Activated CD4-positive, CD25-positive, alpha-beta regulatory T cell treated with anti-CD3 and anti-CD28 coated beads, Interleukin-2, amount 50 U/mL, for 24 hours (primary cell): ENCODE results near the gene TBCB.
"Not testable (repeated sequence)": the region's sequence is repeated elsewhere in the genome, so short reads cannot be mapped to it uniquely, and the experiment has no call there.

Experiments used
- ATAC-seq, 2 donors: fragments of 150-1000 bp; cut with Tn5 transposase; one replicate each; pipeline ENCODE4 v1.10.0; 2021; ENCODE audit warnings: mild to moderate bottlenecking in 1 of 2, moderate library complexity in 1 of 2

The TBCB gene, protein sequence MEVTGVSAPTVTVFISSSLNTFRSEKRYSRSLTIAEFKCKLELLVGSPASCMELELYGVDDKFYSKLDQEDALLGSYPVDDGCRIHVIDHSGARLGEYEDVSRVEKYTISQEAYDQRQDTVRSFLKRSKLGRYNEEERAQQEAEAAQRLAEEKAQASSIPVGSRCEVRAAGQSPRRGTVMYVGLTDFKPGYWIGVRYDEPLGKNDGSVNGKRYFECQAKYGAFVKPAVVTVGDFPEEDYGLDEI

GRCh38 chr19:36115453-36116343 is at the start of gene TBCB:
TSS of gene TBCB (plus strand) at chr19:36115468. CDS start at chr19:36115561, 93 bp downstream.
- ATAC-seq, result peak; percentile 52 to 53

DNA sequence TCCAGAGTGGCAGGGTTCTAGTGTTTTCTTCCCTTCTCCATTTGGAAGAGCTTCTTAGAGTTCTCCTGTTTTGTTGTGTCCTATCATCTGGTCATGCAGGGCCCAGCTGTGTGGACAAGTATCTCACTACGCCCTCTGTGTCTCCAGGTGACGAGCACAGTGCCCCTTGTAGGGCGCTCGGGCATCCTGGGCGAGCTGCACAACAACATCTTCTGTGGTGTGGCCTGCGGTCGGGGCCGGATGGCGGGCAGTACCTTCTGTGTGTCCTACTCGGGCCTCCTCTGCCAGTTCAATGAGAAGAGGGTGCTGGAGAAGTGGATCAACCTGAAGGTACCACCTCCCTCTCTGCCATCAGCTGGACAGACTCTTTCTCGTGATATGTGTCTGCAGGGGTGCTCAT is 47.6 kb upstream of the TBCB start:
- no peak for ATAC-seq

DNA sequence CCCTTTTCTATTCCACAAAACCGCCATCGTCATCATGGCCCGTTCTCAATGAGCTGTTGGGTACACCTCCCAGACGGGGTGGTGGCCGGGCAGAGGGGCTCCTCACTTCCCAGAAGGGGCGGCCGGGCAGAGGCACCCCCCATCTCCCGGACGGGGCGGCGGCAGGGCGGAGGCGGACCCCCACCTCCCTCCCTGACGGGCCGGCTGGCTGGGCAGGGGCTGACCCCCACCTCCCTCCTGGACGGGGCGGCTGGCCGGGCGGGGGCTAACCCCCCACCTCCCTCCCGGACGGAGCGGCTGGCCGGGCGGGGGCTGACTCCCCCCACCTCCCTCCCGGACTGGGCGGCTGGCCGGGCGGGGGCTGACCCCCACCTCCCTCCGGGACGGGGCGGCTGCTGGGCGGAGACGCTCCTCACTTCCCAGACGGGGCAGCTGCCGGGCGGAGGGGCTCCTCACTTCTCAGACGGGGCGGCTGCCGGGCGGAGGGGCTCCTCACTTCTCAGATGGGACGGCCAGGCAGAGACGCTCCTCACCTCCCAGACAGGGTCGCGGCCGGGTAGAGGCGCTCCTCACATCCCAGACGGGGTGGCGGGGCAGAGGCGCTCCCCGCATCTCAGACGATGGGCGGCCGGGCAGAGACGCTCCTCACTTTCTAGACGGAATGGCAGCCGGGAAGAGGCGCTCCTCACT is 46.3 kb upstream of the TBCB start:
- ATAC-seq, result not testable (repeated sequence)

DNA sequence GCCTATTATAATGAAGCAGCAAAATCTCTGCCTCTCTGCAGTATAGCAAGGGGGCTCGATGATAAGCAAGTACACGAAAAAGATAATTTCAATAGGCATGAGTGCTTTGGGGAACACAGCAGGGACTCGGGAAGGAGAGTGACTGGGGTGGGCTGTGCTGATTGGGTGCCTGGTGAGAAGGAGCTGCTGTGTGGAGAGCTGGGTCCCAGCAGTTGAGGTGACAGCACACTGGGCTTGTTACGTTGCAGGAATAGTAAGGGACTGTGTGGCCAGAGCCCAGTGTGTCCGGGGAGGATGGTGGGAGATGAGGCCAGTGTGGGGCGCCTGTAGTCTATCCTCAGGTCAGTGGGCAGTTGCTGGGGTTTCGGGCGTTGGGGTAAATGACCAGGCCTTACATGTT is 43.2 kb upstream of the TBCB start:
- no peak for ATAC-seq

GRCh38 chr19:36073121-36073876 is 42.0 kb upstream of the TBCB start:
- no peak for ATAC-seq

DNA sequence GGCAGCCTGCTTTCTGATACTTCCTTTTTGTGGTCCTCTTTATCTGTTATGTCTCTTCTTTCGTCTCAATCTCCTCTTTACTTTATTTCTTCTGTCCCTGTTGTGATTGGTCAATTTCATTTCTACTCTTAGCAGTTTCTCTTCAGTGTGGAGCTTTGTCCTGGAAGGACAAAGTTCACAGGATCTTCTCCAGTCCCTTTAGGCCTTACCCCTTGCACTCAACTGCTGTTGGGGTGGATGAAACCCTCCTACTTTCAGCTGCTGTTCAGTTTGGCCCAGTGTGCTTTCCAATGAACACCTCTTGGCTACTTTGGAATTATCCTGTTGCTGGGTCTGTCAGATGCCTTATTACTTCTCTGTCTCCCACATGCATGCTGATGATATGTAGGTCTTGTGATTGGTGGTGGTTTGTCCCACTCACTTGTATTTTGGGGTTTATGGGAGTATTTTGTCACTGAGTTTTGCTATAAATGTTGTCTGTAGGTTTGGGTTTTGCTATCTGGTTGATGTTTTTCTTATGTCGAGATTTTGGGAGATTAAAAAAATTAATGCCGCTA is 35.8 kb upstream of the TBCB start:
- ATAC-seq, result no peak

- no peak for ATAC-seq
Observed at GRCh38 chr19:36081385-36081784, 33.9 kb upstream of the TBCB start.

GRCh38 chr19:36081894-36082293 is 33.4 kb upstream of the TBCB start:
- ATAC-seq, result no peak

DNA sequence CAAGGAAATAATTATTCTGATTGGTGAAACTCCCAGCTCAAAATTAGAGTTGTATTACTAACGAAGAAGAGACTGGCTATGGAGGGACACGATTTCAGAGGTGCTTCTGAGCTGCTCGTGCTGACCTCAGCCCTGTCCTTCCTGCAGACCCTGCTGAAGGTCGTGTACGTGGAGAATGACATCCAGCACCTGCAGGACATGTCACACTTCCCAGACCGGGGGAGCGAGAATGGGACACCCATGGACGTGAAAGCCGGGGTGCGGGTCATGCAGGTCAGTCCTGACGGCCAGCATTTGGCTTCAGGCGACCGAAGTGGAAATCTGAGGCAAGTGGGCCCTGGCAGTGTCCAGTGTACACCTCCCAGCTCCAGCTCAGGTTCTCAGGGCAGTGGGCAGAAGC is 32.4 kb upstream of the TBCB start:
- no peak for ATAC-seq

DNA sequence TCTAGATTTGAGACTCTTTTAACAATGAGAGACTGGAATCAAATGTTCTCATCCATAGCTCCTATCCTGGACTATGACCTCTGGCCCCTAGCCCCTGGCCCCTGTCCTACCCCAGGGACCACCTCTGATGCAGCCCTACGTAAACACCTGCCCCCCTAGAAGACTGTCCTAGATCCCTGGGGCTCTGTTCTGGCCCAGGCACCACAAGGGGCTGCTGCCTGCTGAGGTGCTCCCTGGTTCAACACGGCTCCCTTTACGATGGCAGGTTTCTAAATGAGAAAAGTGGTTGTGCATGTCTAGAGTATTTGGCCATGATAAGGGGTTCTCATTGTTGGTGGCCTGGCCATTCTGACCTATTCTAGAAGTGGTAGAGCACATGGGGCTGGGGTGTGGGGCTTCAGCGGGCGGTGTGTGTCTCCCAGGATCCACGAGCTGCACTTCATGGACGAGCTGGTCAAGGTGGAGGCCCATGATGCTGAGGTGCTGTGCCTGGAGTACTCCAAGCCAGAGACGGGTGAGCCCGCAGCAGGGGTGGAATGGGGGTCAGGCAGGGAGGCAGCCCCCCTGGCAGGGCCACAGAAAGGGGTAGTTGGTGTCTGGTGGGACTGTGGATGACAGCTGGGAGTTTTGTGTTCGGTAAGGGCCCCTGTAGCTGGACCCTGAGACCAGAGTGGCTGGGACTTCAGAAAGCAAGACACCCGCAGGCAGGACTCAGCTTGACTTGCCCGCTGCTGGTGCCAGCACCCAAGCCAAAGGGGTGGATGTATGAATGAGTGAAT is 30.8 kb upstream of the TBCB start:
- ATAC-seq, result no peak

- no peak for ATAC-seq
Observed at GRCh38 chr19:36086326-36086725, 28.9 kb upstream of the TBCB start.

GRCh38 chr19:36089847-36090246 is 25.4 kb upstream of the TBCB start:
- no peak for ATAC-seq

GRCh38 chr19:36090910-36091695 is 24.2 kb upstream of the TBCB start:
- no peak for ATAC-seq

DNA sequence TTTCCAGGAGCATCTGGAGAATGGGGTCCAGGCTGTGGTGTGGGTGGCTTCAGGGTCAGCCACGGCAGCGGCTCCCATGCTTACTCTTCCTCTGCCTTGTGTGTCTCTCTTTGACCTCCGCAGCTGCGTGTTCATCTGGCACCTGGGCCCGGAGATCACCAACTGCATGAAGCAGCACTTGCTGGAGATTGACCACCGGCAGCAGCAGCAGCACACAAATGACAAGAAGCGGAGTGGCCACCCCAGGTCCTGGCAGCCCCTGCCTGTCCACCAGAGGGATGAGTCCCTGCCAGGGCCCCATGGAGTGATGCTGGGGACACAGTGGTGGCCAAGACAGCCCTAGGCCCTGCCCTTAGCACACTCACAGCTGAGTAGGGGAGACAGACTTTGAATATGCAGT is 22.7 kb upstream of the TBCB start:
- ATAC-seq, result no peak

DNA sequence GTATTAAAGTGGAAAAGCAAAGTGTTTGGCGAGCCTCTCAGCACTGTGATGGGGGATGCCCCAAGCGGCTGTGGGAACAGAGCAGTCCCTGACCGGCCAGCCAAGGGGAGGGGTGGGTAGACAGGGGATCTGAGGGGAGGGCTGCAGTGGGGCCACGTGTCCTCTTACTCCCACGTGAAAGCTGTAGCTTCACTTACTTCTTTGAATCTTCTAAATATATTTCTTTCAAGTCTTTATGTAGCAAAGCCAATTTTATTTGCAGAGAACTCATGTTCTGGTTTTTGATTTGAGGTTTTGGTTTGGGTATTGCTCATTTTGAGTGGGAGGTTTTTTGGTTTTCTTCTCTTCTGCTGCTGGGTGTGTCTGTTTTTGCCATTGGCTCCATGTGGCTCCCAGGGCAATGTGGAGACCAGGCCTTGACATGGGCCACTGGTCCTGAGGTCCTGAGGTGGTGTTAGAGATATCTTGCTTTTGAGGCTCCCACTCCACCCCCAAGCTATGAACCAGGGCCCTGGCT is 22.1 kb upstream of the TBCB start:
- peak; percentile 60 to 65 for ATAC-seq

DNA sequence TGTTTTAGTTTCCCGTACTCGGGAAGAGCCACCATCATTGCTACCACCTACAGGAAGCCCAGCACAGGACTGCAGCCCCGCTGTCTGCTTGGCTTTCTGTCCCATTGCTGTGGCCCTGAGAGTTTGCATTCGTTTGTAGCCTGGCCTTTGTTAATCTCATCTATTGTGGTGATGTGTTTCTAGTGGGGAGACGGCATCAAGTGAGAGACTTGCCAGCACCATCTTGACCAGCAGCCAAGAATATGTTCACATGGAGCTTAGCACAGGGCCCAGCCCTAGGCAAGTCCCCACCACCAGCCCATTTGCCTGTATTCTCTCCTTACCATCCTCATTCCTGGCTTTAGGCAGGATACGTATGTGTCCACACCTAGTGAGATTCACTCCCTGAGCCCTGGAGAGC is 21.6 kb upstream of the TBCB start:
- no peak for ATAC-seq

DNA sequence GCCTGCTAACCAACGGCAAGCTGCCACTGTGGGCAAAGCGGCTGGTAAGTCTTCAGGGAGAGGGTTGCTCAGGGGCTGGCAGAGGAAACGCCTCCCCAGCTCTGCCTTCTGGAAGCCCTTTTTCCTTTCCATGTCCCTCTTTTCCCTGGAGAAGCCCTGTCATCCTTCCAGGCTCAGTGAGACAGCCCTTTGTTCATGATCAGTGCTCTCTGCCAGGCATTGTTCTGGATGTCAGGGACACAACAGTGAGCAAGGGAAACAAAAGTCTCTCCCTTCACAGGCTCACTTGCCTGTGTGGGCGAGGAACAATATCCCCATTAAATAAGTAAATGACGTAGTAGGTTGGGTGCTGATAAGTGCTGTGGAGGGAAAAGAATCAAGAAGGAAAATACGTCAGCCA is 18.2 kb upstream of the TBCB start:
- ATAC-seq, result no peak

GRCh38 chr19:36099166-36099785 is 16.0 kb upstream of the TBCB start:
- no peak for ATAC-seq

DNA sequence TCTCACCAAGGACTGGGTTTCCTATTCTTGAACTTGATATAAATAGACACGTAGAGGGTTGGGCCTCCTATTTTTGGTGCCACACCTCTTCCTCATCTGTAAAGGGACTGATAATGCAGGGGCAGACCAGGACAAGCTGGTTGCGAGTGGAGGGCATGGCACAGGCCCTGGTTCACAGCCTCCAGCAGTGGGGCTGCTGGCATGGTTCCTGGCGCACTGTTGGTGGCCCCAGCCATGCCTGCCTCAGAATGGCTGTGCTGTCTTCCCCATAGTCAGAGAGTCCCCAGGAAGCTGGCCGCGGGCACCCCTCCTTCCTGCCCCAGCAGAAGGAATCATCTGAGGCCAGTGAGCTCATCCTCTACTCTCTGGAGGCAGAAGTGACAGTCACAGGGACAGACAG is 14.8 kb upstream of the TBCB start:
- no peak for ATAC-seq
